Mucosa of descending colon (tissue), 3 donors: Measurements from ENCODE around the gene FAM117B. TPM values are rescaled to one million over a fixed set of nuclear protein-coding genes. Genes with fewer than 3 reads are reported as not detected.

Experiments used
- ATAC-seq: fragments of 200-7000 bp; cut with Tn5 transposase; one replicate; pipeline ENCODE4 v1.9.1; 2020; ENCODE audit warnings: mild to moderate bottlenecking, moderate library complexity
- DNase-seq, 3 donors: peaks; one replicate each; pipeline ENCODE4 v3.0.0-alpha.2; 2020
- H3K36me3 ChIP-seq: fragments of 200-600 bp; one replicate; pipeline ENCODE4 v1.8.0; 2021; ENCODE audit warnings: low read depth, mild to moderate bottlenecking
- H3K4me1 ChIP-seq: fragments of 200-600 bp; one replicate; pipeline ENCODE4 v1.8.0; 2021; ENCODE audit warnings: low read depth, mild to moderate bottlenecking
- H3K4me3 ChIP-seq: fragments of 200-600 bp; one replicate; pipeline ENCODE4 v1.8.0; 2021; ENCODE audit warnings: mild to moderate bottlenecking
- H3K9me3 ChIP-seq: fragments of 200-600 bp; one replicate; pipeline ENCODE4 v1.8.0; 2021; ENCODE audit warnings: mild to moderate bottlenecking
- intact Hi-C, 2 donors: fragments of 100-400 bp; cut with DNase I in 1 of 2; cut with micrococcal nuclease in 1 of 2; formaldehyde crosslinking; loops; one replicate each; pipeline versions ENCODE4 v1.11.0 to v1.11.1; 2022; cut with DNase I, micrococcal nuclease
- total RNA-seq, 3 donors: library from RNA; stranded (reverse); fragmentation: NEBNext Ultra II Directional in 2 of 3; extraction: Animal tissue kit (Norgen Biotek cat#: 25700) in 2 of 3; gene quantifications; one replicate each; pipeline versions ENCODE4 v1.2.1 to v1.2.4, GENCODE V29; 2021 to 2023
- TF ChIP-seq, protein P1 (sequence below): fragments of 200-600 bp; IDR thresholded peaks from one replicate; pipeline ENCODE4 v1.8.0; 2022; ENCODE audit warnings: antibody characterized with exemption, mild to moderate bottlenecking
- donor health status: DM: no; HTN: no; CAD: no; lungs with moderate emphysema.
- donor health status: DM: no; HTN: no; CAD: no.
- donor health status: DM: no; HTN: yes; CAD: no.

FAM117B gene
- total RNA-seq, 3 donors from 2014 or later, result 11.5 to 21.7 (median 15.4) TPM

DNA sequence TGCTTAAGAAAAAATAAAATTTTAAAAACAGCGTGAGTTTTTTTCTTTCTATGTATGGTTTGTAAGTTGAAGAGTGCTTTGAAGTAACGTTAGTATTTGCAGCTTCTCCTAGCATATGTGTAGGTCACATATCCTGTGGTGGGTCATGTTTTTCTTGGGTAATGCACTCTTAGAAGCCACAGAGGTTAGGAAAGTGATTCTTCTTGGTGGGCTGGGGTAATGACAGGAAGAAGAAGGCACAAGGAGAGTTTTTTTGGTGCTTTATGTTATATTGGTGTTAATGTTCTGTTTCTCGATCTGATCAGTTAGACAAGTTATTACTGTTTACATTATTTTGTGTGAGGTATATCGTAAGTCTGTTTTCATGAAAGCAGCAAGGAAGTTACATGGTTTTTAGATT is 127.8 kb downstream of the FAM117B start:
- Histone ChIP-seq H3K4me1 (peaks cover 7% of the 10 kb centered on the region), H3K9me3 (no peaks in the 10 kb centered on the region), H3K36me3 (peaks cover 4% of the 10 kb centered on the region), H3K4me3 (no peak overlapping the region)
- TF ChIP-seq, protein P1, sequence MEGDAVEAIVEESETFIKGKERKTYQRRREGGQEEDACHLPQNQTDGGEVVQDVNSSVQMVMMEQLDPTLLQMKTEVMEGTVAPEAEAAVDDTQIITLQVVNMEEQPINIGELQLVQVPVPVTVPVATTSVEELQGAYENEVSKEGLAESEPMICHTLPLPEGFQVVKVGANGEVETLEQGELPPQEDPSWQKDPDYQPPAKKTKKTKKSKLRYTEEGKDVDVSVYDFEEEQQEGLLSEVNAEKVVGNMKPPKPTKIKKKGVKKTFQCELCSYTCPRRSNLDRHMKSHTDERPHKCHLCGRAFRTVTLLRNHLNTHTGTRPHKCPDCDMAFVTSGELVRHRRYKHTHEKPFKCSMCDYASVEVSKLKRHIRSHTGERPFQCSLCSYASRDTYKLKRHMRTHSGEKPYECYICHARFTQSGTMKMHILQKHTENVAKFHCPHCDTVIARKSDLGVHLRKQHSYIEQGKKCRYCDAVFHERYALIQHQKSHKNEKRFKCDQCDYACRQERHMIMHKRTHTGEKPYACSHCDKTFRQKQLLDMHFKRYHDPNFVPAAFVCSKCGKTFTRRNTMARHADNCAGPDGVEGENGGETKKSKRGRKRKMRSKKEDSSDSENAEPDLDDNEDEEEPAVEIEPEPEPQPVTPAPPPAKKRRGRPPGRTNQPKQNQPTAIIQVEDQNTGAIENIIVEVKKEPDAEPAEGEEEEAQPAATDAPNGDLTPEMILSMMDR, result no peak
- ATAC-seq (no peak), DNase-seq (no peak)
- intact Hi-C loops, result no loop called here

DNA sequence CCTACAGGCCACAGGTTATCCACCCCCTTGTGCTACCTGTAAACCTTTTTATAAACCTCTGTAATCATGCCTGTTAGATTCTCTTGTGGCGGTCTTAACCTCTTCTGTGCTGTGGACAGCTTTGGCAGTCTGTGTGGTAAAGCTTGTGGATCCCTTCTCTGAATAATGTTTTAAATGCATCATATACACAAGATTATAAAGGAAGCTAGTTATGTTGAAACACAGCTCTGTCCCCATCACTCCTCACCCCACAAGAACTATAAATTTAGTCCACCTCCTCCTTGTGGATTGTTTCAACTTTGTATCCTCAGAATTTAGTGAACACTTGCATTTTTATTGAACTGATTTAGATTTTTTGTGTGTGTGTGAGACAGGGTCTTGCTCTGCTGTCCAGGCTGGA is 129.1 kb downstream of the FAM117B start:
- H3K4me3 ChIP-seq, result no peak overlapping the region
- no peaks in the 10 kb centered on the region for H3K4me1 ChIP-seq
- no peaks in the 10 kb centered on the region for H3K9me3 ChIP-seq
- ATAC-seq (no peak), DNase-seq (no peak)
- TF ChIP-seq, protein P1, result no peak
- H3K36me3 ChIP-seq, result peaks cover 4% of the 10 kb centered on the region
- intact Hi-C loops, result no loop called here

DNA sequence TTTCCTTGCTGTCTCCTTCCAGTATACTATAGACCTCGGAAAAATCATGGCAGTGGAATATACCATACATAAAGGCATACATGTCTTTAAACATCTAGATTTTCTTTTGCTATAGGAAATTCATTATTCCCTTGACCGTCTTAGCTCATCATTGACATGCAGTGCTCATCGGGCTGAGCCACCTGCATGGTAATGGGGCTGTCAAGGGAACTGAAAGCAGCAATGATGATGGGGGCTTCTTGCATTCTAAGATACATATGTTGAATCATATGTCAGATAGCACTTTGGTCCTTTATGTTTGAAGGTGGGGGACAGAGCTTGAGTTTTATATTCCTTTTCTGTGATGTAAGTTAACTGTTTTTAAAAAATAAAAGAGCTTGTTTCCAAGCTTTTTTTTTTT is 130.2 kb downstream of the FAM117B start:
- H3K9me3 ChIP-seq, result no peaks in the 10 kb centered on the region
- intact Hi-C loops, result no loop called here
- TF ChIP-seq, protein P1, result no peak
- no peaks in the 10 kb centered on the region for H3K4me1 ChIP-seq
- no peak for ATAC-seq
- peaks cover 2% of the 10 kb centered on the region for H3K36me3 ChIP-seq
- no peak overlapping the region for H3K4me3 ChIP-seq
- DNase-seq, result no peak

DNA sequence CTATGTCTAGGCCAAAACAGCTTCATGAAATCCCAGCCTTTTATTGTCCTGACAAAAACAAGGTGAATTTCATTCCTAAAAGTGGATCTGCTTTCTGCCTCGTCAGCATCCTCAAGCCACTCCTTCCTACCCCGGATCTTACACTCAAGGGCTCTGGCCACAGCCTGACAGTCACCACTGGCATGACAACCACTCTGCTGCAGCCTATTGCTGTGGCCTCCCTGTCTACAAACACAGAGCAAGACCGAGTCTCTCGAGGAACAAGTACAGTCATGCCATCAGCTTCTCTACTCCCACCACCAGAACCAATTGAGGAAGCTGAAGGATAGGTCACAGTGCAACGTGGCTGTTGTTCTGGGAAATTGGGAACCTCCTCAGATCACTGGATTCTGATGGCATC is 130.7 kb downstream of the FAM117B start:
- no peaks in the 10 kb centered on the region for H3K9me3 ChIP-seq
- no peaks in the 10 kb centered on the region for H3K36me3 ChIP-seq
- TF ChIP-seq, protein P1, result no peak
- no peaks in the 10 kb centered on the region for H3K4me1 ChIP-seq
- no peak overlapping the region for H3K4me3 ChIP-seq
- DNase-seq (no peak), ATAC-seq (no peak)
- intact Hi-C loops, result no loop called here

DNA sequence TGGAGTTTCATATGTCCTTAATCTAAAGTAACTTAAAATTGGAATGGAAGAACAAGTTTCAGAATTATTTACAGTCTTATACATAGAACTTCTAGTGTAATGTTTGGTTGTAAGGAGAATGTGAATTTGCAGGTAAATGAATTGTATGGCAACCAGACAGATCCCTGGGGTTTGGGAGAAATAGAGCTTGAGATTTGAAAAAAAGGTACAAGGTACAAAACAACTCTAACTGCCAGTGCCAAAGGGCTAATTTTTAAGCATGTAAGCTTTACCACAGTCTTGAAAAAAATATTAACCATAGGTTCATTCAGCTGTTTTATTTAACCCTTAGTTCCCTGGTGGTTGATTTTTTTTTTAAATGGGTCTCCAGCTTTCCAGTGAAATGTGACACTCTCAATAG is 133.5 kb downstream of the FAM117B start:
- no peaks in the 10 kb centered on the region for H3K36me3 ChIP-seq
- no peak overlapping the region for H3K4me3 ChIP-seq
- no peak for ATAC-seq
- no peak for DNase-seq
- TF ChIP-seq, protein P1, result no peak
- no peaks in the 10 kb centered on the region for H3K4me1 ChIP-seq
- H3K9me3 ChIP-seq, result no peaks in the 10 kb centered on the region
- intact Hi-C loops, result no loop called here

DNA sequence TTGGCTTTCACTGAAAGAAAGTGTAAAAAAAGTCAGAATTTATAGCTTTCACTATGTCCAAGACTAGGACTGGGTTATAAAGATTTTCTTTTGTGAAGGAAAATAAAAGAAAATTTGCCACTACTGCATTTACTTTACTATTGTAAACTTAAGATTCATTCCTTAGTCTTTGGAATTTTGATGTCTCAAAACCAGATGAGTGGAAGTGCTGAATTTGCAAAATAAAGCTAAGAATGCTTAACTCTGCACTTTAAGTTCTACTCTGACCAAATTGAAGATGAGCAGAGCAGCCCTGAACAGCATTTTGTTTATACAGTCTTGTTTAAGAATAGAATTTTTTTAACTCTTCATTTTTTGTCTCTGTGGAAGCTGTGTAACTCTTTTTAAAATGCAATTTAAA is 134.4 kb downstream of the FAM117B start:
- TF ChIP-seq, protein P1, result no peak
- Histone ChIP-seq H3K4me1 (no peaks in the 10 kb centered on the region), H3K4me3 (no peak overlapping the region), H3K9me3 (no peaks in the 10 kb centered on the region), H3K36me3 (no peaks in the 10 kb centered on the region)
- intact Hi-C loops, result no loop called here
- DNase-seq (no peak), ATAC-seq (no peak)
